ENCODE data around the gene AMH. TPM values are rescaled to one million over a fixed set of nuclear protein-coding genes. Genes with fewer than 3 reads are reported as not detected.

Gene AMH
- total and polyA plus RNA-seq, 2 of the 13 experiments (the other 11 are each of a cell fraction or from before 2014, with no cell fraction given), result 0.03 to 0.18 TPM

DNA sequence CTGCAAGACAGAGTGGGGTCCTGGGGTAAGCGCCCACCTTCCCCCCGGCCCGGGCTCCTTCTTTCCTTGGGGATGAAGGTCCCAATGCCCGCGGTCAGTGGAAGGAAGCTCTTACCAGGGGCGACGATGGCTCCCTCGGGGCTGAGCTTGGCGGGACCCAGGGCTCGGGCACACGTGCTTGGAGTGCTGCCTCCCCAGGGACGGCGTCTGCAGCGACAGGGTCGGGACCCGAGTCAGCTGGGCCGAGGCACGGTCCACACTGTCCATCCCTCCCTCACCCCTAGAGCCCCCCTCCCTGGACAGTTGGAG is 3.6 kb downstream of the AMH start (continued):
- TF ChIP-seq HNRNPLL (IDR thresholded peaks at IDR 0.05; ENCODE audit: low read depth, low read length, poor library complexity, severe bottlenecking) (no peak), RBAK (CRISPR knock-in tag; IDR thresholded peaks at IDR 0.05) (no peak), FIP1L1 (IDR thresholded peaks at IDR 0.05; ENCODE audit: borderline replicate concordance, insufficient read depth, low read depth, low read length) (no peak), ZNF34 (CRISPR knock-in tag; IDR thresholded peaks at IDR 0.05; ENCODE audit: borderline replicate concordance) (no peak), ZNF160 (CRISPR knock-in tag; IDR thresholded peaks at IDR 0.05) (no peak), ZNF256 (CRISPR knock-in tag; conservative IDR thresholded peaks at IDR 0.05) (0 out of 2 replicates have a peak, but pooled peaks have one; percentile 24), SRY (CRISPR knock-in tag; IDR thresholded peaks at IDR 0.05) (0 out of 2 replicates have a peak, but pooled peaks have one; percentile 56), ZNF678 (CRISPR knock-in tag; IDR thresholded peaks at IDR 0.05) (0 out of 2 replicates have a peak, but pooled peaks have one; percentile 60), ATF7 (IDR thresholded peaks at IDR 0.05) (no peak), ATF7 (CRISPR knock-in tag; IDR thresholded peaks at IDR 0.05) (no peak), CHCHD3 (CRISPR knock-in tag; IDR thresholded peaks at IDR 0.05) (no peak), ZNF660 (CRISPR knock-in tag; IDR thresholded peaks at IDR 0.05; ENCODE audit: borderline replicate concordance, low read depth) (no peak), ZNF713 (CRISPR knock-in tag; IDR thresholded peaks at IDR 0.05) (no peak), SMAD9 (CRISPR knock-in tag; IDR thresholded peaks at IDR 0.05) (no peak), BHLHE40 (IDR thresholded peaks at IDR 0.05; ENCODE audit: low read length) (no peak), ZNF780A (CRISPR knock-in tag; IDR thresholded peaks at IDR 0.05) (no peak), RNF219 (CRISPR knock-in tag; IDR thresholded peaks at IDR 0.05) (no peak), HCFC1 (IDR thresholded peaks at IDR 0.05; ENCODE audit: low read depth, low read length) (no peak), GZF1 (CRISPR knock-in tag; IDR thresholded peaks at IDR 0.05) (no peak), SSRP1 (CRISPR knock-in tag; IDR thresholded peaks at IDR 0.05) (no peak)
- TF ChIP-seq, protein P1, sequence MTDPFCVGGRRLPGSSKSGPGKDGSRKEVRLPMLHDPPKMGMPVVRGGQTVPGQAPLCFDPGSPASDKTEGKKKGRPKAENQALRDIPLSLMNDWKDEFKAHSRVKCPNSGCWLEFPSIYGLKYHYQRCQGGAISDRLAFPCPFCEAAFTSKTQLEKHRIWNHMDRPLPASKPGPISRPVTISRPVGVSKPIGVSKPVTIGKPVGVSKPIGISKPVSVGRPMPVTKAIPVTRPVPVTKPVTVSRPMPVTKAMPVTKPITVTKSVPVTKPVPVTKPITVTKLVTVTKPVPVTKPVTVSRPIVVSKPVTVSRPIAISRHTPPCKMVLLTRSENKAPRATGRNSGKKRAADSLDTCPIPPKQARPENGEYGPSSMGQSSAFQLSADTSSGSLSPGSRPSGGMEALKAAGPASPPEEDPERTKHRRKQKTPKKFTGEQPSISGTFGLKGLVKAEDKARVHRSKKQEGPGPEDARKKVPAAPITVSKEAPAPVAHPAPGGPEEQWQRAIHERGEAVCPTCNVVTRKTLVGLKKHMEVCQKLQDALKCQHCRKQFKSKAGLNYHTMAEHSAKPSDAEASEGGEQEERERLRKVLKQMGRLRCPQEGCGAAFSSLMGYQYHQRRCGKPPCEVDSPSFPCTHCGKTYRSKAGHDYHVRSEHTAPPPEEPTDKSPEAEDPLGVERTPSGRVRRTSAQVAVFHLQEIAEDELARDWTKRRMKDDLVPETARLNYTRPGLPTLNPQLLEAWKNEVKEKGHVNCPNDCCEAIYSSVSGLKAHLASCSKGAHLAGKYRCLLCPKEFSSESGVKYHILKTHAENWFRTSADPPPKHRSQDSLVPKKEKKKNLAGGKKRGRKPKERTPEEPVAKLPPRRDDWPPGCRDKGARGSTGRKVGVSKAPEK (CRISPR knock-in tag; IDR thresholded peaks at IDR 0.05; ENCODE audit: borderline replicate concordance), result no peak
- TF ChIP-seq, protein P2, sequence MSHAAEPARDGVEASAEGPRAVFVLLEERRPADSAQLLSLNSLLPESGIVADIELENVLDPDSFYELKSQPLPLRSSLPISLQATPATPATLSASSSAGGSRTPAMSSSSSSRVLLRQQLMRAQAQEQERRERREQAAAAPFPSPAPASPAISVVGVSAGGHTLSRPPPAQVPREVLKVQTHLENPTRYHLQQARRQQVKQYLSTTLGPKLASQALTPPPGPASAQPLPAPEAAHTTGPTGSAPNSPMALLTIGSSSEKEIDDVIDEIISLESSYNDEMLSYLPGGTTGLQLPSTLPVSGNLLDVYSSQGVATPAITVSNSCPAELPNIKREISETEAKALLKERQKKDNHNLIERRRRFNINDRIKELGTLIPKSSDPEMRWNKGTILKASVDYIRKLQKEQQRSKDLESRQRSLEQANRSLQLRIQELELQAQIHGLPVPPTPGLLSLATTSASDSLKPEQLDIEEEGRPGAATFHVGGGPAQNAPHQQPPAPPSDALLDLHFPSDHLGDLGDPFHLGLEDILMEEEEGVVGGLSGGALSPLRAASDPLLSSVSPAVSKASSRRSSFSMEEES (CRISPR knock-in tag; IDR thresholded peaks at IDR 0.05), result no peak
- TF ChIP-seq, protein P3, sequence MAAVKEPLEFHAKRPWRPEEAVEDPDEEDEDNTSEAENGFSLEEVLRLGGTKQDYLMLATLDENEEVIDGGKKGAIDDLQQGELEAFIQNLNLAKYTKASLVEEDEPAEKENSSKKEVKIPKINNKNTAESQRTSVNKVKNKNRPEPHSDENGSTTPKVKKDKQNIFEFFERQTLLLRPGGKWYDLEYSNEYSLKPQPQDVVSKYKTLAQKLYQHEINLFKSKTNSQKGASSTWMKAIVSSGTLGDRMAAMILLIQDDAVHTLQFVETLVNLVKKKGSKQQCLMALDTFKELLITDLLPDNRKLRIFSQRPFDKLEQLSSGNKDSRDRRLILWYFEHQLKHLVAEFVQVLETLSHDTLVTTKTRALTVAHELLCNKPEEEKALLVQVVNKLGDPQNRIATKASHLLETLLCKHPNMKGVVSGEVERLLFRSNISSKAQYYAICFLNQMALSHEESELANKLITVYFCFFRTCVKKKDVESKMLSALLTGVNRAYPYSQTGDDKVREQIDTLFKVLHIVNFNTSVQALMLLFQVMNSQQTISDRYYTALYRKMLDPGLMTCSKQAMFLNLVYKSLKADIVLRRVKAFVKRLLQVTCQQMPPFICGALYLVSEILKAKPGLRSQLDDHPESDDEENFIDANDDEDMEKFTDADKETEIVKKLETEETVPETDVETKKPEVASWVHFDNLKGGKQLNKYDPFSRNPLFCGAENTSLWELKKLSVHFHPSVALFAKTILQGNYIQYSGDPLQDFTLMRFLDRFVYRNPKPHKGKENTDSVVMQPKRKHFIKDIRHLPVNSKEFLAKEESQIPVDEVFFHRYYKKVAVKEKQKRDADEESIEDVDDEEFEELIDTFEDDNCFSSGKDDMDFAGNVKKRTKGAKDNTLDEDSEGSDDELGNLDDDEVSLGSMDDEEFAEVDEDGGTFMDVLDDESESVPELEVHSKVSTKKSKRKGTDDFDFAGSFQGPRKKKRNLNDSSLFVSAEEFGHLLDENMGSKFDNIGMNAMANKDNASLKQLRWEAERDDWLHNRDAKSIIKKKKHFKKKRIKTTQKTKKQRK (IDR thresholded peaks at IDR 0.05; ENCODE audit: low read length), result no peak

Measured in HepG2 (cell line).